Measurements from ENCODE around the gene LAMB1.

The LAMB1 gene

DNA sequence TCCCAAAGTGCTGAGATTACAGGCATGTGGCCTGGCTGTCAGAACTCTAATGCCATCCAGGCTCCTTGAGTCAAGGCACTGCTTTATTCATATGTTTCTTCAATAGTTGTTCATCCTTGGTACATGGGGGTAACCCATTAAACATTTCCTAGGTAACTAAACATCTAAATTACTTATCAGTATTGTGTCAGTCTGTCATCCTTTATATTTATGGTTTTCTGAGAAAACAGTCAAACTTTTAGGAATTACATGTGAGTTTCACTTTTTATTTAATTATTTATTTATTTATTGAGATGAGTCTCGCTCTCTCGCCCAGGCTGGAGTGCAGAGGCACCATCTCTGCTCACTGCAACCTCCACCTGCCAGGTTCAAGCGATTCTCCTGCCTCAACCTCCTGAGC, 45.5 kb upstream of the LAMB1 start:
- TF ChIP-seq, protein P1, sequence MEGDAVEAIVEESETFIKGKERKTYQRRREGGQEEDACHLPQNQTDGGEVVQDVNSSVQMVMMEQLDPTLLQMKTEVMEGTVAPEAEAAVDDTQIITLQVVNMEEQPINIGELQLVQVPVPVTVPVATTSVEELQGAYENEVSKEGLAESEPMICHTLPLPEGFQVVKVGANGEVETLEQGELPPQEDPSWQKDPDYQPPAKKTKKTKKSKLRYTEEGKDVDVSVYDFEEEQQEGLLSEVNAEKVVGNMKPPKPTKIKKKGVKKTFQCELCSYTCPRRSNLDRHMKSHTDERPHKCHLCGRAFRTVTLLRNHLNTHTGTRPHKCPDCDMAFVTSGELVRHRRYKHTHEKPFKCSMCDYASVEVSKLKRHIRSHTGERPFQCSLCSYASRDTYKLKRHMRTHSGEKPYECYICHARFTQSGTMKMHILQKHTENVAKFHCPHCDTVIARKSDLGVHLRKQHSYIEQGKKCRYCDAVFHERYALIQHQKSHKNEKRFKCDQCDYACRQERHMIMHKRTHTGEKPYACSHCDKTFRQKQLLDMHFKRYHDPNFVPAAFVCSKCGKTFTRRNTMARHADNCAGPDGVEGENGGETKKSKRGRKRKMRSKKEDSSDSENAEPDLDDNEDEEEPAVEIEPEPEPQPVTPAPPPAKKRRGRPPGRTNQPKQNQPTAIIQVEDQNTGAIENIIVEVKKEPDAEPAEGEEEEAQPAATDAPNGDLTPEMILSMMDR (IDR thresholded peaks at IDR 0.05; ENCODE audit: low read length): no peak
- TF ChIP-seq EZH2 (optimal IDR thresholded peaks at IDR 0.05; ENCODE audit: low read depth, low read length) (no peak), EZH2phosphoT487 (IDR thresholded peaks at IDR 0.05; ENCODE audit: low read length) (no peak)
- Histone ChIP-seq H3K9me2 (replicated peaks; ENCODE audit: insufficient read depth, low read length) (no peaks in the 10 kb centered on the region), H3K9ac (ENCODE audit: low read length) (no peak overlapping the region), H4K20me1 (ENCODE audit: insufficient read depth, low read length) (no peaks in the 10 kb centered on the region), H3K79me2 (ENCODE audit: low read length) (no peaks in the 10 kb centered on the region), H2AFZ (ENCODE audit: low read length) (no peak overlapping the region), H3K36me3 (replicated peaks; ENCODE audit: insufficient read depth, low read length) (no peaks in the 10 kb centered on the region), H3K4me1 (ENCODE audit: low read length) (peaks cover 14% of the 10 kb centered on the region), H3K9me3 (replicated peaks; ENCODE audit: insufficient read depth, low read length) (no peaks in the 10 kb centered on the region), H3K4me2 (ENCODE audit: low read depth, low read length) (no peak overlapping the region), H3K27me3 (replicated peaks; ENCODE audit: insufficient read depth, low read length) (no peaks in the 10 kb centered on the region), H3K4me3 (ENCODE audit: low read length) (no peak overlapping the region), H3K27ac (ENCODE audit: low read length) (no peak overlapping the region), H3F3A (ENCODE audit: insufficient read depth, low read length) (no peaks in the 10 kb centered on the region)
- no peak for DNase-seq

DNA sequence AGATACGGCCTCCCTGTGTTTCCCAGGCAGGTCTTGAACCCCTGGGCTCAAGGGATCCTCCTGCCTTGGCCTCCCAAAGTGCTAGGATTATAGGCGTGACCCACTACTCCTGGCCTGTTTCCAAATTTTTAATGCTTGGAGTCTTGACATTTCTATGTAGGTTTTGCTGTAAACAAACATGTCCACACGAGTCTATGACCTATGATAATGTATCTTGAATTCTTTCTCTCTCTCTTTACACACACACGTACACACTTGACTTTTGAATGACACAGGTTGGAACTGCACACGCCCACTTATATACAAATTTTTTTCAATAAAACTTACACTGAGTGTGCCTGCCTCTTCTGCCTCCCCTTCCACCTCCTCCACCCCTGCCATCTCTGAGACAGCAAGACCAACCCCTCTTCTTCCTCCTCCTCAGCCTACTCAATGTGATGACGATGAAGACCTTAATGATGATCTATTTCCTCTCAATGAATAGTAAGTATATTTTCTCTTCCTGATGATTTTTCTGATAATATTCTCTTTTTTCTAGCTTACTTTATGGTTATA, 44.1 kb upstream of the LAMB1 start:
- H3K9me3 ChIP-seq (replicated peaks; ENCODE audit: insufficient read depth, low read length): no peaks in the 10 kb centered on the region
- no peaks in the 10 kb centered on the region for H4K20me1 ChIP-seq (ENCODE audit: insufficient read depth, low read length)
- TF ChIP-seq, protein P1 (IDR thresholded peaks at IDR 0.05; ENCODE audit: low read length): no peak
- no peak for TF ChIP-seq EZH2phosphoT487 (IDR thresholded peaks at IDR 0.05; ENCODE audit: low read length)
- no peak for TF ChIP-seq EZH2 (optimal IDR thresholded peaks at IDR 0.05; ENCODE audit: low read depth, low read length)
- H3K27ac ChIP-seq (ENCODE audit: low read length): no peak overlapping the region
- no peak overlapping the region for H3K9ac ChIP-seq (ENCODE audit: low read length)
- H3F3A ChIP-seq (ENCODE audit: insufficient read depth, low read length): no peaks in the 10 kb centered on the region
- H3K9me2 ChIP-seq (replicated peaks; ENCODE audit: insufficient read depth, low read length): no peaks in the 10 kb centered on the region
- no peak overlapping the region for H3K4me2 ChIP-seq (ENCODE audit: low read depth, low read length)
- no peak for DNase-seq
- H3K36me3 ChIP-seq (replicated peaks; ENCODE audit: insufficient read depth, low read length): no peaks in the 10 kb centered on the region
- no peak overlapping the region for H3K4me3 ChIP-seq (ENCODE audit: low read length)
- no peaks in the 10 kb centered on the region for H3K79me2 ChIP-seq (ENCODE audit: low read length)
- peaks cover 14% of the 10 kb centered on the region for H3K4me1 ChIP-seq (ENCODE audit: low read length)
- no peak overlapping the region for H2AFZ ChIP-seq (ENCODE audit: low read length)
- H3K27me3 ChIP-seq (replicated peaks; ENCODE audit: insufficient read depth, low read length): no peaks in the 10 kb centered on the region

DNA sequence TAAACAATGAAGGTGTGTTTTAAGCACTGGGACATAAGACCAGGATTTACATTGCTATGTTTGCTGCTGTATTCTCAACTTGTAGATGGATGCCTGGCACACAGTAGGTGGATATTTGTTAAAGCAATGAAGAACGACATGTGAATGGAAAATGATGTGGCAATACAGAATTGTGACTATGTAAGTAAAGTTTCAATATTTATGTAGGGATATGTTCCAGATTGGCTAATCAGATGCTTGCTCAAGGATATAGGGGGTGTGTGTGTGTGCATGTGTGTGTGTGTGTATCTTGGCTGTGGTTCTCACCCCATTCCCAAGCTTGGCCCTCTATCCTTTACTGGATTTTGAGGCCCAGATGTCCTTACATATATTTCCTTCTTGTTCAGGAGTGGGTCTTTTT, 42.7 kb upstream of the LAMB1 start:
- Histone ChIP-seq H3K4me2 (ENCODE audit: low read depth, low read length) (no peak overlapping the region), H3K36me3 (replicated peaks; ENCODE audit: insufficient read depth, low read length) (no peaks in the 10 kb centered on the region), H3K79me2 (ENCODE audit: low read length) (no peaks in the 10 kb centered on the region), H3K27me3 (replicated peaks; ENCODE audit: insufficient read depth, low read length) (no peaks in the 10 kb centered on the region), H4K20me1 (ENCODE audit: insufficient read depth, low read length) (no peaks in the 10 kb centered on the region), H3K4me3 (ENCODE audit: low read length) (no peak overlapping the region), H3F3A (ENCODE audit: insufficient read depth, low read length) (no peaks in the 10 kb centered on the region), H3K9me2 (replicated peaks; ENCODE audit: insufficient read depth, low read length) (no peaks in the 10 kb centered on the region), H3K9me3 (replicated peaks; ENCODE audit: insufficient read depth, low read length) (no peaks in the 10 kb centered on the region), H3K4me1 (ENCODE audit: low read length) (peaks cover 12% of the 10 kb centered on the region), H3K27ac (ENCODE audit: low read length) (no peak overlapping the region), H2AFZ (ENCODE audit: low read length) (no peak overlapping the region), H3K9ac (ENCODE audit: low read length) (no peak overlapping the region)
- no peak for DNase-seq
- no peak for TF ChIP-seq EZH2phosphoT487 (IDR thresholded peaks at IDR 0.05; ENCODE audit: low read length)

DNA sequence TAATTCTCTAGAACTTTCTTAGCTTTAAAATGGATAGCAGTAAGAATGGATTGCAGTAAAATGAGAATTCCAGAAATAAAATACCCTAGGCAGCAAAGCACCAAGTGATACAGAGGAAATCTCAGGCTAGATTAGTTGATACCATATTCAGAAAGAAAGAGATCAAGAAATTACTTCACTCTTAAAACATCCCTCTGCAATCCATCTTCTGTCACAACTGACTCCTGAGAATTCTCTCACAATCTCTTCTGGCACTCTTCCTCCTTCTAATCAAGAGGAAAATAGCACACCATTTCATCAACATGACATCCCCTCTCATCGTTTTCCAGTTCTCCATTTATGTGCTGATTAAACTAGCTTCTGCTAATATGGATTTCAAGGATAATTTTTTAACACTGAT, 42.2 kb upstream of the LAMB1 start:
- H3K9ac ChIP-seq (ENCODE audit: low read length): no peak overlapping the region
- H3K4me3 ChIP-seq (ENCODE audit: low read length): no peak overlapping the region
- no peak overlapping the region for H3K27ac ChIP-seq (ENCODE audit: low read length)
- no peaks in the 10 kb centered on the region for H3K9me2 ChIP-seq (replicated peaks; ENCODE audit: insufficient read depth, low read length)
- TF ChIP-seq EZH2 (optimal IDR thresholded peaks at IDR 0.05; ENCODE audit: low read depth, low read length): no peak
- H3K4me2 ChIP-seq (ENCODE audit: low read depth, low read length): no peak overlapping the region
- no peaks in the 10 kb centered on the region for H3F3A ChIP-seq (ENCODE audit: insufficient read depth, low read length)
- peaks cover 7% of the 10 kb centered on the region for H3K4me1 ChIP-seq (ENCODE audit: low read length)
- no peaks in the 10 kb centered on the region for H3K79me2 ChIP-seq (ENCODE audit: low read length)
- no peaks in the 10 kb centered on the region for H3K36me3 ChIP-seq (replicated peaks; ENCODE audit: insufficient read depth, low read length)
- no peaks in the 10 kb centered on the region for H4K20me1 ChIP-seq (ENCODE audit: insufficient read depth, low read length)
- DNase-seq: no peak
- no peak overlapping the region for H2AFZ ChIP-seq (ENCODE audit: low read length)
- H3K9me3 ChIP-seq (replicated peaks; ENCODE audit: insufficient read depth, low read length): no peaks in the 10 kb centered on the region
- no peaks in the 10 kb centered on the region for H3K27me3 ChIP-seq (replicated peaks; ENCODE audit: insufficient read depth, low read length)

Measured in MM.1S (cell line).